HuH-7 (cell line): Measurements from ENCODE around the gene TMEM60.

Experiments
- DNase-seq: peaks from one replicate; pipeline ENCODE4 v3.0.0; 2011; ENCODE audit warnings: low spot score

The TMEM60 gene

DNA sequence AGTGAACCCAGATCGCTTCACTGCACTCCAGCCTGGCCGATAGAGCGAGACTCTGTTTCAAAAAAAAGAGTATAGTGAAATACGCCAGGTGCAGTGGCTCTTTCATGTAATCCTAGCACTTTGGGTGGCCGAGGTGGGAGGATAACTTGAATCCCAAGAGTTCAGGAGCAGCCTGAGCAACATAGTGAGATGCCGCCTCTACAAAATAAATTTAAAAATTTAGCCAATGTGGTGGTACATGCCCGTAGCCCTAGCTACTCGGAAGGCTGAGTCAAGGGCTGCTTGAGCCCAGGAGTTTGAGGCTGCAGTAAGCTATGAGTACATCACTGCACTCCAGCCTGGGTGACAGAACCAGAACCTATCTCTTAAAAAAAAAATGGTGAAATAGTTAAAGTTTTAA is 27.9 kb downstream of the TMEM60 start:
- no peak for DNase-seq

GRCh38 chr7:77766801-77767605 is 31.2 kb downstream of the TMEM60 start:
- no peak for DNase-seq

- no peak for DNase-seq
Observed at GRCh38 chr7:77765906-77766800, 32.1 kb downstream of the TMEM60 start.

DNA sequence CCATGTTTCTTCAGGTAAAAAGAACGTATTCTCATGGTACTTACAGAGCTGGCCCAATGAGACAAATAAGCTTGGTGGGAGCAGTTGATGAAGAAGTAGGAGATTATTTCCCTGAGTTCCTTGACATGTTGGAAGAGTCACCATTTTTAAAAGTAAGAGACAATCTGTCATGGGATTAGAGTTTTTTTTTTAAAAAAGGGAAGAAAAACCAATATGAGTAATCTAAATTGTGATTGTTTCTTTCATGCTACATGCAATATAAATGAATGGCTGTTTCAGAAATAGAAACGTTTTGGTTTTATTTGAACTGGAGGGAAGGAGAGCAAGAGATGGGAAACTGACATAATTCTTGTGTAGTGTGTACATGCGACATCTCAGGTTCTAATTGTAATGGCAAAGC is 32.8 kb downstream of the TMEM60 start:
- DNase-seq, result no peak

- no peak for DNase-seq
Observed at GRCh38 chr7:77760809-77761453, 37.3 kb downstream of the TMEM60 start.

GRCh38 chr7:77759294-77759889 is 38.8 kb downstream of the TMEM60 start:
- no peak for DNase-seq

GRCh38 chr7:77757589-77757988 is 40.6 kb downstream of the TMEM60 start:
- DNase-seq, result no peak

DNA sequence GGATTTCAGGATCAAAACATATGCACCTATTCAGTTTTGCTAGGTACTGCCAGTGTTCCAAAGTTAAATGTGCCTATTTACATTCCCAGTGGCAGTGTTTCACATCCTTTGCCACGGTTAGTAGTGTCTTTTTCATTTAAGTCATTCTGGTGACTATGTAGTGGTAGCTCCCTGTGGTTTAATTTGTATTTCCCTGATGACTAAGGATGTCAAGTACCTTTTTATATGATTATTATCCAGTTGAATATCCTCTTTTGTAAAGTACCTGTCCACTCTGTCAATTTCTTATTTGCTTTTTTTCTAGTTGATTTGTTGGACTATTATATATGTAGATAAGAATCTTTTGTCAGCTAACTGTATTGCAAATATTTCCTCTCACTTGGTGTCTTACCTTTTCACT is 45.1 kb downstream of the TMEM60 start:
- DNase-seq, result no peak

DNA sequence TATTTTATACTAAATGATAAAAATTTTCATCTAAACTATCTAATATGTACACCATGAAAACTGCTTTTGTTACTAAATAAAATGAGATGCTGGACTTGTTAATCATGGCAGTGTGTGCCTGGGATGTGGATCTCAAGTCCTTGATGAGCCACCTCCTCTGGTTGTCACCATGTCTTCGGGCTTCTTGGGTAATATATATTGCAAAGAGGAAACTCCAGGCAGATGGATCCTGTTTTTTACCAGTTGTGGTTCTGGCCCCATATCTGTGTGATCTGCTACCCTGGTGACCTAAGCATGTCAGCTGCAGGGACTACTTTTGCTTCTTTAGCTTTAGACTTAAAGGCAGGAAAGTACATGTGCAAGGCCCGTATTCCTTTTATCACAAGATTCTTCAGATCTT is 46.2 kb downstream of the TMEM60 start:
- DNase-seq, result no peak

GRCh38 chr7:77747718-77748117 is 50.5 kb downstream of the TMEM60 start:
- no peak for DNase-seq

DNA sequence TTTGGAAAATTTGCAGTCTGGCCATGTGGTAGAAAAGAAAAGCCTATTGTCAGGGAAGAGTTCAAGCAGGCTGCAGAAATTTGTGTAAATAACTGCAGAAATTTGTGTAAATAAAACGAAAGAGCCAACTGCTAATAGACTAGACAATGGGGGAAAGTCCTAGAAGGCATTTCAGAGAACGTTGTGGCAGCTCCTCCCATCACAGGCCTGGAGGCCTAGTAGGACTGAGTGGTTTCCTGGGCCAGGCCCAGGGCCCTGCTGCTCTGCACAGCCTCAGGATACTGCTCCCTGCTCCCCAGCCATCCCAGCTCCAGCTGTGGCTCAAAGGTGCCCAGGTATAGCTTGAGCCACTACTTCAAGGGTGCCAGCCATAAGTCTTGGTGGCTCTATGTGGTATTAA is 51.1 kb downstream of the TMEM60 start:
- no peak for DNase-seq

GRCh38 chr7:77746824-77747165 is 51.4 kb downstream of the TMEM60 start:
- no peak for DNase-seq

DNA sequence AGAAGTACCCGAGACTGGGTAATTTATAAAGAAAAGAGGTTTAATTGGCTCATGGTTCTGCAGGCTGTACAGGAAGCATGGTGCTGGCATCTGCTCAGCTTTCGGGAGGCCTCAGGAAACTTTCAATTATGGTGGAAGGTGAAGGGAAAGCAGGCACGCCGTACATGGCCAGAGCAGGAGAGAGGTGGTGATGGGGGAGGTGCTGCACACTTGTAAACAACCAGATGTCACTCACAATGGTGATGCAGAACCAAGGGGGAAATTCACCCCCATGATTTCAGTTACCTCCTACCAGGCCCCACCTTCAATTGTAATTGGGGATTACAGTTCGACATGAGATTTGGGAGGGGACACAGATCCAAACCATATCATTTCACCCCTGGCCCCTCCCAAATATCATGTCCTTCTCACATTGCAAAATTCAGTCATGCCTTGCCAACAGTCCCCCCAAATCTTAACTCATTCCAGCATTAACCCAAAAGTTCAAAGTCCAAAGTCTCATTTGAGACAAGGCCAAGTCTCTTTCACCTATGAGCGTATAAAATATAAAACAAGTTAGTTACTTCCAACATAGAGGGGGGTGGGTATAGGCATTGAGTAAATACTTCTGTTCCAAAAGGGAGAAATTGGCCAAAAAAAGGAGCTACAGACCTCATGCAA is 51.9 kb downstream of the TMEM60 start:
- DNase-seq, result no peak

DNA sequence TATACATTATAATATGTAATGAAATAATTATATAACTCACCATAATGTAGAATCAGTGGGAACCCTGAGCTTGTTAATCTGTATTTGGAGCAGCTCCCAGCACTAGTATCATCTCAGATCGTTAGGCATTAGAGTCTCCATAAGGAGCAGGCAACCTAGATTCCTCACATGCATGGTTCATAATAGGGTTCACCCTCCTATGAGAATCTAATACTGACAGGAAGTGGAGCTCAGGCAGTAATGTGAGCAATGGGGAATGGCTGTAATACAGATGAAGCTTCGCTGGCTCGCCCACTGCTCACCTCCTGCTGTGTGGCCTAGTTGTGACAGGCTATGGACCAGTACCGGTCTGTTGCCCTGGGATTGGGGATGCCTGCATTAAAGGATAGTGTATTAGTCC is 52.5 kb downstream of the TMEM60 start:
- no peak for DNase-seq
